NB4 (cell line): Measurements from ENCODE around the gene PALD1.

Source experiments
- MYC ChIP-seq: IDR thresholded peaks from 2 replicates; pipeline ENCODE4 v1.6.1; 2011; ENCODE audit warnings: low read depth, low read length
- POLR2A ChIP-seq: IDR thresholded peaks from 2 replicates; pipeline ENCODE4 v1.6.1; 2011; ENCODE audit warnings: mild to moderate bottlenecking; ENCODE audit not compliant: insufficient read length; ENCODE audit errors: extremely low read depth
- TF ChIP-seq, protein P1 (sequence below): IDR thresholded peaks from one replicate; pipeline ENCODE4 v1.5.1; 2012; ENCODE audit warnings: low read depth, low read length
- TF ChIP-seq, protein P2 (sequence below): IDR thresholded peaks from 2 replicates; pipeline ENCODE4 v1.6.1; 2011; ENCODE audit warnings: low read depth, low read length

GRCh38 chr10:70596110-70596798 lies 117.7 kb downstream of the PALD1 start:
- no peak for TF ChIP-seq POLR2A
- TF ChIP-seq, protein P1, sequence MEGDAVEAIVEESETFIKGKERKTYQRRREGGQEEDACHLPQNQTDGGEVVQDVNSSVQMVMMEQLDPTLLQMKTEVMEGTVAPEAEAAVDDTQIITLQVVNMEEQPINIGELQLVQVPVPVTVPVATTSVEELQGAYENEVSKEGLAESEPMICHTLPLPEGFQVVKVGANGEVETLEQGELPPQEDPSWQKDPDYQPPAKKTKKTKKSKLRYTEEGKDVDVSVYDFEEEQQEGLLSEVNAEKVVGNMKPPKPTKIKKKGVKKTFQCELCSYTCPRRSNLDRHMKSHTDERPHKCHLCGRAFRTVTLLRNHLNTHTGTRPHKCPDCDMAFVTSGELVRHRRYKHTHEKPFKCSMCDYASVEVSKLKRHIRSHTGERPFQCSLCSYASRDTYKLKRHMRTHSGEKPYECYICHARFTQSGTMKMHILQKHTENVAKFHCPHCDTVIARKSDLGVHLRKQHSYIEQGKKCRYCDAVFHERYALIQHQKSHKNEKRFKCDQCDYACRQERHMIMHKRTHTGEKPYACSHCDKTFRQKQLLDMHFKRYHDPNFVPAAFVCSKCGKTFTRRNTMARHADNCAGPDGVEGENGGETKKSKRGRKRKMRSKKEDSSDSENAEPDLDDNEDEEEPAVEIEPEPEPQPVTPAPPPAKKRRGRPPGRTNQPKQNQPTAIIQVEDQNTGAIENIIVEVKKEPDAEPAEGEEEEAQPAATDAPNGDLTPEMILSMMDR: no peak
- TF ChIP-seq MYC: no peak
- TF ChIP-seq, protein P2, sequence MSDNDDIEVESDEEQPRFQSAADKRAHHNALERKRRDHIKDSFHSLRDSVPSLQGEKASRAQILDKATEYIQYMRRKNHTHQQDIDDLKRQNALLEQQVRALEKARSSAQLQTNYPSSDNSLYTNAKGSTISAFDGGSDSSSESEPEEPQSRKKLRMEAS: peak; percentile 25; the same call in 1 of the 2 replicates
